ENCODE results near the gene MCM6.

MCM6 gene

DNA sequence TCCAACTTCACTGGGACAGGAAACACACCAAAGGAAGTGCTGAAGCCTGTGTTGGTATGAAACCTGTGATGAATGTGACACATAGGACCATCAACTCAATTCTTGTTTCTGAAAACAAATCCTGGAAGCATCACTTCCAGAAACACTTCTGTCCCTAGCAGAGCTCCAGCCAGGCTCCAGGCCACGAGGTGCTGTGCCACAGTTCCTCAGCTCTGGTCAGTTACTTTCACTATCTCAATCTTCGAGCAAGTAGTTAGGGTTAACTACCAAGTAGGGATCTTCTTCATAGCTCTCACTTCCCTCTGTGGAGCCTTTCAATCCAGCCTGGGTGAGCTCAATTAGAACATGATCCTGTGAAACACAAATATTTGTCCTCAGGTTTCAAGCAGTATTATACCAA lies 35.6 kb downstream of the MCM6 start:
- peak; percentile 25; the same call in 2 of the 3 replicates for ATAC-seq
- TF ChIP-seq SNAI2 (CRISPR knock-in tag; IDR thresholded peaks at IDR 0.05), result no peak
- no peak for TF ChIP-seq POU6F1 (CRISPR knock-in tag; IDR thresholded peaks at IDR 0.05; ENCODE audit: borderline replicate concordance, low read depth)
- no peak for TF ChIP-seq CSRNP3 (CRISPR knock-in tag; IDR thresholded peaks at IDR 0.05)
- no peak for TF ChIP-seq BACH2 (CRISPR knock-in tag; IDR thresholded peaks at IDR 0.05; ENCODE audit: borderline replicate concordance)
- TF ChIP-seq ESRRG (CRISPR knock-in tag; IDR thresholded peaks at IDR 0.05), result no peak
- TF ChIP-seq TCF4 (CRISPR knock-in tag; IDR thresholded peaks at IDR 0.05; ENCODE audit: borderline replicate concordance), result no peak
- no peak for TF ChIP-seq ZNF565 (CRISPR knock-in tag; conservative IDR thresholded peaks at IDR 0.05; ENCODE audit: low read depth)
- no peak for TF ChIP-seq OSR1 (CRISPR knock-in tag; IDR thresholded peaks at IDR 0.05)
- no peak for TF ChIP-seq ZFP3 (CRISPR knock-in tag; IDR thresholded peaks at IDR 0.05)
- no peak for TF ChIP-seq ZC3H10 (CRISPR knock-in tag; IDR thresholded peaks at IDR 0.05)
- no peak for TF ChIP-seq ZFP30 (CRISPR knock-in tag; IDR thresholded peaks at IDR 0.05)
- no peak for TF ChIP-seq ARNTL (CRISPR knock-in tag; IDR thresholded peaks at IDR 0.05; ENCODE audit: borderline replicate concordance, low read depth)
- TF ChIP-seq TSHZ2 (CRISPR knock-in tag; IDR thresholded peaks at IDR 0.05), result no peak
- TF ChIP-seq, protein P1, sequence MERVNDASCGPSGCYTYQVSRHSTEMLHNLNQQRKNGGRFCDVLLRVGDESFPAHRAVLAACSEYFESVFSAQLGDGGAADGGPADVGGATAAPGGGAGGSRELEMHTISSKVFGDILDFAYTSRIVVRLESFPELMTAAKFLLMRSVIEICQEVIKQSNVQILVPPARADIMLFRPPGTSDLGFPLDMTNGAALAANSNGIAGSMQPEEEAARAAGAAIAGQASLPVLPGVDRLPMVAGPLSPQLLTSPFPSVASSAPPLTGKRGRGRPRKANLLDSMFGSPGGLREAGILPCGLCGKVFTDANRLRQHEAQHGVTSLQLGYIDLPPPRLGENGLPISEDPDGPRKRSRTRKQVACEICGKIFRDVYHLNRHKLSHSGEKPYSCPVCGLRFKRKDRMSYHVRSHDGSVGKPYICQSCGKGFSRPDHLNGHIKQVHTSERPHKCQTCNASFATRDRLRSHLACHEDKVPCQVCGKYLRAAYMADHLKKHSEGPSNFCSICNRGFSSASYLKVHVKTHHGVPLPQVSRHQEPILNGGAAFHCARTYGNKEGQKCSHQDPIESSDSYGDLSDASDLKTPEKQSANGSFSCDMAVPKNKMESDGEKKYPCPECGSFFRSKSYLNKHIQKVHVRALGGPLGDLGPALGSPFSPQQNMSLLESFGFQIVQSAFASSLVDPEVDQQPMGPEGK (CRISPR knock-in tag; IDR thresholded peaks at IDR 0.05; ENCODE audit: borderline replicate concordance), result no peak
- no peak for TF ChIP-seq RARB (CRISPR knock-in tag; IDR thresholded peaks at IDR 0.05)
- no peak for TF ChIP-seq GLIS3 (CRISPR knock-in tag; IDR thresholded peaks at IDR 0.05)
- TF ChIP-seq ZNF70 (CRISPR knock-in tag; IDR thresholded peaks at IDR 0.05), result no peak

GRCh38 chr2:135839713-135840112 lies 36.5 kb downstream of the MCM6 start:
- TF ChIP-seq RARB (CRISPR knock-in tag; IDR thresholded peaks at IDR 0.05) (no peak), TSHZ2 (CRISPR knock-in tag; IDR thresholded peaks at IDR 0.05) (no peak), ZFP3 (CRISPR knock-in tag; IDR thresholded peaks at IDR 0.05) (no peak), BACH2 (CRISPR knock-in tag; IDR thresholded peaks at IDR 0.05; ENCODE audit: borderline replicate concordance) (no peak), ZFP30 (CRISPR knock-in tag; IDR thresholded peaks at IDR 0.05) (no peak), ZC3H10 (CRISPR knock-in tag; IDR thresholded peaks at IDR 0.05) (no peak), ZNF8 (CRISPR knock-in tag; IDR thresholded peaks at IDR 0.05) (no peak), TCF4 (CRISPR knock-in tag; IDR thresholded peaks at IDR 0.05; ENCODE audit: borderline replicate concordance) (peak; percentile 60; the same call in 1 of the 2 replicates), ZNF70 (CRISPR knock-in tag; IDR thresholded peaks at IDR 0.05) (no peak), TOX (CRISPR knock-in tag; IDR thresholded peaks at IDR 0.05; ENCODE audit: borderline replicate concordance) (no peak), SNAI2 (CRISPR knock-in tag; IDR thresholded peaks at IDR 0.05) (no peak), GLIS3 (CRISPR knock-in tag; IDR thresholded peaks at IDR 0.05) (no peak), POU6F1 (CRISPR knock-in tag; IDR thresholded peaks at IDR 0.05; ENCODE audit: borderline replicate concordance, low read depth) (no peak), ISL1 (CRISPR knock-in tag; IDR thresholded peaks at IDR 0.05) (peak; percentile 37; the same call in 1 of the 2 replicates), CSDC2 (CRISPR knock-in tag; IDR thresholded peaks at IDR 0.05) (no peak), PPARA (CRISPR knock-in tag; IDR thresholded peaks at IDR 0.05; ENCODE audit: borderline replicate concordance) (0 out of 2 replicates have a peak, but pooled peaks have one; percentile 44)
- peak; percentile 97 for ATAC-seq
